Activated CD8-positive, alpha-beta memory T cell treated with anti-CD3 and anti-CD28 coated beads, Interleukin-2, amount 10 ng/mL, durations not matched to agents 7 days and 5 days (primary cell): Measurements from ENCODE around the gene PLA2G2D. TPM values are rescaled to one million over a fixed set of nuclear protein-coding genes. Genes with fewer than 3 reads are reported as not detected.

Source experiments
- ATAC-seq: fragments of 150-1000 bp; cut with Tn5 transposase; one replicate; pipeline ENCODE4 v1.10.0; 2021; ENCODE audit warnings: moderate library complexity
- CTCF ChIA-PET: fragments of 350-600 bp; sonication (Branson Sonifier 250); formaldehyde crosslinking; loops from one replicate; lab custom pipeline; 2021; ENCODE audit warnings: antibody characterized with exemption; lab: Charles Lee
- DNase-seq: peaks from one replicate; pipeline ENCODE4 v3.0.0-alpha.2; 2020
- H3K27ac Mint-ChIP-seq: one replicate; pipeline ENCODE4 v1.8.0; 2021; ENCODE audit warnings: mild to moderate bottlenecking, mixed read lengths
- H3K27me3 Mint-ChIP-seq: one replicate; pipeline ENCODE4 v1.8.0; 2021; ENCODE audit warnings: mixed read lengths
- H3K36me3 Mint-ChIP-seq: one replicate; pipeline ENCODE4 v1.8.0; 2021; ENCODE audit warnings: mild to moderate bottlenecking, mixed read lengths
- H3K4me1 Mint-ChIP-seq: one replicate; pipeline ENCODE4 v1.8.0; 2021; ENCODE audit warnings: mixed read lengths
- H3K4me3 Mint-ChIP-seq: one replicate; pipeline ENCODE4 v1.8.0; 2021; ENCODE audit warnings: mild to moderate bottlenecking, moderate library complexity, mixed read lengths
- H3K9me3 Mint-ChIP-seq: one replicate; pipeline ENCODE4 v1.8.0; 2022; ENCODE audit warnings: low read depth, mixed read lengths
- total RNA-seq, 2 experiments: library from RNA; stranded (reverse); gene quantifications; one replicate each; pipeline ENCODE4 v1.2.3, GENCODE V29; 2021

The PLA2G2D gene
- total RNA-seq, 2 experiments from 2014 or later, result not detected

- H3K27me3 Mint-ChIP-seq, result peaks cover 25% of the 10 kb centered on the region
- CTCF ChIA-PET, result interaction anchor here (1.2 kb wide), 1 partner anchor 25 kb away, joined by 3 read pairs; no protein-coding TSS in a partner anchor
- ATAC-seq, result no peak
Measured at GRCh38 chr1:20117236-20117635, 2.1 kb downstream of the PLA2G2D start.

GRCh38 chr1:20115916-20116315 is 3.4 kb downstream of the PLA2G2D start:
- Mint-ChIP-seq H3K36me3 (no peaks in the 10 kb centered on the region), H3K4me1 (no peaks in the 10 kb centered on the region), H3K27ac (no peak overlapping the region), H3K27me3 (peaks cover 21% of the 10 kb centered on the region), H3K9me3 (no peaks in the 10 kb centered on the region), H3K4me3 (no peak overlapping the region)
- ATAC-seq (no peak), DNase-seq (no peak)
- CTCF ChIA-PET, result no interaction called here

More at GRCh38 chr1:20117236-20117635, 2.1 kb downstream of the PLA2G2D start:
- H3K9me3 Mint-ChIP-seq, result no peaks in the 10 kb centered on the region
- H3K27ac Mint-ChIP-seq, result no peak overlapping the region
- H3K36me3 Mint-ChIP-seq, result no peaks in the 10 kb centered on the region
- no peak for DNase-seq
- no peak overlapping the region for H3K4me3 Mint-ChIP-seq
- H3K4me1 Mint-ChIP-seq, result no peaks in the 10 kb centered on the region

GRCh38 chr1:20115479-20115878 is 3.9 kb downstream of the PLA2G2D start:
- ATAC-seq (no peak), DNase-seq (no peak)
- H3K4me1 Mint-ChIP-seq, result no peaks in the 10 kb centered on the region
- CTCF ChIA-PET, result no interaction called here
- no peaks in the 10 kb centered on the region for H3K36me3 Mint-ChIP-seq
- H3K27ac Mint-ChIP-seq, result no peak overlapping the region
- no peaks in the 10 kb centered on the region for H3K9me3 Mint-ChIP-seq
- peaks cover 20% of the 10 kb centered on the region for H3K27me3 Mint-ChIP-seq
- H3K4me3 Mint-ChIP-seq, result no peak overlapping the region

GRCh38 chr1:20114021-20114648 is 5.2 kb downstream of the PLA2G2D start:
- H3K27ac Mint-ChIP-seq, result no peak overlapping the region
- CTCF ChIA-PET, result interaction anchor here (0.6 kb wide), 1 partner anchor 98 kb away, joined by 3 read pairs; no protein-coding TSS in a partner anchor
- no peak for ATAC-seq

GRCh38 chr1:20112279-20113000 is 6.9 kb downstream of the PLA2G2D start:
- Mint-ChIP-seq H3K36me3 (no peaks in the 10 kb centered on the region), H3K27ac (no peak overlapping the region), H3K9me3 (no peaks in the 10 kb centered on the region), H3K4me1 (no peaks in the 10 kb centered on the region), H3K4me3 (no peak overlapping the region), H3K27me3 (peaks cover 13% of the 10 kb centered on the region)
- DNase-seq (no peak), ATAC-seq (no peak)
- CTCF ChIA-PET, result no interaction called here

More at GRCh38 chr1:20114021-20114648, 5.2 kb downstream of the PLA2G2D start:
- Mint-ChIP-seq H3K36me3 (no peaks in the 10 kb centered on the region), H3K27me3 (peaks cover 13% of the 10 kb centered on the region), H3K4me1 (no peaks in the 10 kb centered on the region), H3K9me3 (no peaks in the 10 kb centered on the region), H3K4me3 (no peak overlapping the region)
- no peak for DNase-seq

GRCh38 chr1:20111452-20111851 is 7.9 kb downstream of the PLA2G2D start:
- DNase-seq, result no peak
- Mint-ChIP-seq H3K4me3 (no peak overlapping the region), H3K4me1 (no peaks in the 10 kb centered on the region), H3K27ac (no peak overlapping the region), H3K27me3 (peaks cover 12% of the 10 kb centered on the region), H3K36me3 (no peaks in the 10 kb centered on the region), H3K9me3 (no peaks in the 10 kb centered on the region)
- CTCF ChIA-PET, result no interaction called here
- no peak for ATAC-seq

- ATAC-seq (no peak), DNase-seq (no peak)
- no peaks in the 10 kb centered on the region for H3K36me3 Mint-ChIP-seq
- no peaks in the 10 kb centered on the region for H3K9me3 Mint-ChIP-seq
- H3K4me1 Mint-ChIP-seq, result no peaks in the 10 kb centered on the region
- H3K27ac Mint-ChIP-seq, result no peak overlapping the region
- peaks cover 18% of the 10 kb centered on the region for H3K27me3 Mint-ChIP-seq
- H3K4me3 Mint-ChIP-seq, result no peak overlapping the region
- CTCF ChIA-PET, result no interaction called here
Measured at GRCh38 chr1:20110679-20111078, 8.7 kb downstream of the PLA2G2D start.

- no peak for ATAC-seq
- H3K27me3 Mint-ChIP-seq, result peaks cover 18% of the 10 kb centered on the region
- H3K4me3 Mint-ChIP-seq, result no peak overlapping the region
- H3K4me1 Mint-ChIP-seq, result no peaks in the 10 kb centered on the region
- H3K27ac Mint-ChIP-seq, result no peak overlapping the region
- H3K36me3 Mint-ChIP-seq, result no peaks in the 10 kb centered on the region
- CTCF ChIA-PET, result no interaction called here
- no peaks in the 10 kb centered on the region for H3K9me3 Mint-ChIP-seq
- no peak for DNase-seq
Measured at GRCh38 chr1:20109223-20109856, 10.0 kb downstream of the PLA2G2D start.

- ATAC-seq (no peak), DNase-seq (no peak)
- CTCF ChIA-PET, result no interaction called here
- Mint-ChIP-seq H3K27me3 (peaks cover 19% of the 10 kb centered on the region), H3K9me3 (no peaks in the 10 kb centered on the region), H3K27ac (no peak overlapping the region), H3K36me3 (no peaks in the 10 kb centered on the region), H3K4me3 (no peak overlapping the region), H3K4me1 (no peaks in the 10 kb centered on the region)
Measured at GRCh38 chr1:20108366-20109123, 10.8 kb downstream of the PLA2G2D start.

- ATAC-seq (no peak), DNase-seq (no peak)
- no peaks in the 10 kb centered on the region for H3K36me3 Mint-ChIP-seq
- peaks cover 24% of the 10 kb centered on the region for H3K27me3 Mint-ChIP-seq
- H3K9me3 Mint-ChIP-seq, result no peaks in the 10 kb centered on the region
- H3K4me1 Mint-ChIP-seq, result peaks cover 1% of the 10 kb centered on the region
- CTCF ChIA-PET, result no interaction called here
- no peak overlapping the region for H3K4me3 Mint-ChIP-seq
- H3K27ac Mint-ChIP-seq, result no peak overlapping the region
Measured at GRCh38 chr1:20107796-20108195, 11.5 kb downstream of the PLA2G2D start.

GRCh38 chr1:20107351-20107750 is 12.0 kb downstream of the PLA2G2D start:
- DNase-seq, result no peak
- Mint-ChIP-seq H3K4me1 (peaks cover 1% of the 10 kb centered on the region), H3K27ac (no peak overlapping the region), H3K9me3 (no peaks in the 10 kb centered on the region), H3K27me3 (peaks cover 24% of the 10 kb centered on the region), H3K36me3 (no peaks in the 10 kb centered on the region), H3K4me3 (no peak overlapping the region)
- ATAC-seq, result no peak
- CTCF ChIA-PET, result no interaction called here

- Mint-ChIP-seq H3K4me1 (peaks cover 3% of the 10 kb centered on the region), H3K36me3 (no peaks in the 10 kb centered on the region), H3K4me3 (no peak overlapping the region), H3K9me3 (no peaks in the 10 kb centered on the region), H3K27ac (no peak overlapping the region), H3K27me3 (peaks cover 24% of the 10 kb centered on the region)
- ATAC-seq, result no peak
- CTCF ChIA-PET, result no interaction called here
- DNase-seq, result no peak
Measured at GRCh38 chr1:20105856-20106255, 13.5 kb downstream of the PLA2G2D start.

GRCh38 chr1:20102875-20103274 is 16.5 kb downstream of the PLA2G2D start:
- peaks cover 3% of the 10 kb centered on the region for H3K4me1 Mint-ChIP-seq
- H3K27me3 Mint-ChIP-seq, result peaks cover 17% of the 10 kb centered on the region
- DNase-seq, result no peak
- ATAC-seq, result no peak
- no peak overlapping the region for H3K27ac Mint-ChIP-seq
- CTCF ChIA-PET, result no interaction called here
- no peaks in the 10 kb centered on the region for H3K36me3 Mint-ChIP-seq
- H3K4me3 Mint-ChIP-seq, result no peak overlapping the region
- H3K9me3 Mint-ChIP-seq, result no peaks in the 10 kb centered on the region
